ENCODE measurements around the gene PTPN3. TPM values are rescaled to one million over a fixed set of nuclear protein-coding genes. Genes with fewer than 3 reads are reported as not detected.

PTPN3 gene
- polyA plus RNA-seq, 3 donors: not detected

DNA sequence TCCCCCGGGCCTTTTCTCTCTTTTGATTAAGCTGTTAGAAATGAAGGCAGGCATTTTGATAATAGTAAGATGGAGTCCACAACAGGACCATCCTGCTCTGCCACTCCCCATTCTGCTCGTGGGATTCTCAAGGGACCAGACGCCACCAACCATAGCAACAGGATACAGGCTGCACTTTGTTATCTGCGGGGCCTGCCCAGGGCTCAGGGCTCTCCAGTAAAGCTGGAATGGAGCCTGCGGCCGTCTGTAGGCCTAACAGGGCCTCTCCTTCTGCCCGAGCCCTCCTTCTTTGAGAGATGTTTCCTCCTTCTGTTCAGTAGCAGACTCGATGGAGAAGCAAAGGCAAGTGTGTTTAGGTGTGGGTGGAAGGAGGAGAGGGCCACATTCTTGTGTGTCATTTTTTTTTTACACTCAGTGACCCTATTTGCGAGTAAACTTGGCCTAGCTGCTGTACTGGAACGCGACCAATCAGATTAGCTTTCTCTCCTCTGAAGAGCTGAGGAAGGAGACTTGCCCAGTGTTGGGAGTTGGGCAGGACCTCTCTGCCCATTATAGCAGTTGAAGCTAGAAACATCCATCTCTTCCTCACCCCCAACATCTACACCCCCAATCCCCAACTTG, 168.4 kb downstream of the PTPN3 start:
- Histone ChIP-seq H3K79me2 (ENCODE audit: insufficient read depth, low read length) (no peaks in the 10 kb centered on the region), H2AFZ (ENCODE audit: insufficient read depth, low read depth, low read length, poor library complexity, severe bottlenecking) (no peak overlapping the region), H3K4me2 (replicated peaks; ENCODE audit: extremely low read depth, low read length, poor library complexity, severe bottlenecking) (no peak overlapping the region), H4K20me1 (ENCODE audit: insufficient read depth, low read length) (no peaks in the 10 kb centered on the region), H3K27ac (ENCODE audit: low read depth in 1 of 2, low read length in 2 of 2) (no peak overlapping the region), H3K27me3 (ENCODE audit: control insufficient read depth in 2 of 2, insufficient read depth in 2 of 2, low read length in 2 of 2) (peaks cover 5 to 7% of the 10 kb centered on the region in 2 donors), H3K4me3 (replicated peaks in 1 of 3; ENCODE audit: low read depth in 2 of 3, low read length in 3 of 3) (no peak overlapping the region), H3K36me3 (replicated peaks in 1 of 2; ENCODE audit: control insufficient read depth in 1 of 2, insufficient read depth in 2 of 2, low read length in 2 of 2) (no peaks in the 10 kb centered on the region), H3K9me3 (replicated peaks in 1 of 2; ENCODE audit: control insufficient read depth in 1 of 2, insufficient read depth in 1 of 2, low read length in 2 of 2) (no peaks in the 10 kb centered on the region), H3K9ac (ENCODE audit: insufficient read depth, low read length, poor library complexity, severe bottlenecking) (no peak overlapping the region), H3K4me1 (ENCODE audit: control insufficient read depth in 1 of 2, insufficient read depth in 2 of 2, low read length in 2 of 2) (no peaks in the 10 kb centered on the region)
- Mint-ChIP-seq H3K27ac (no peak overlapping the region), H3K27me3 (ENCODE audit: low read depth in 3 of 3) (peaks cover 17 to 39% (median 32%) of the 10 kb centered on the region in 3 donors), H3K4me1 (no peaks in the 10 kb centered on the region), H3K36me3 (no peaks in the 10 kb centered on the region), H3K4me3 (no peak overlapping the region), H3K9me3 (peaks cover 0 to 4% (median 0%) of the 10 kb centered on the region in 7 donors)
- TF ChIP-seq, protein P1, sequence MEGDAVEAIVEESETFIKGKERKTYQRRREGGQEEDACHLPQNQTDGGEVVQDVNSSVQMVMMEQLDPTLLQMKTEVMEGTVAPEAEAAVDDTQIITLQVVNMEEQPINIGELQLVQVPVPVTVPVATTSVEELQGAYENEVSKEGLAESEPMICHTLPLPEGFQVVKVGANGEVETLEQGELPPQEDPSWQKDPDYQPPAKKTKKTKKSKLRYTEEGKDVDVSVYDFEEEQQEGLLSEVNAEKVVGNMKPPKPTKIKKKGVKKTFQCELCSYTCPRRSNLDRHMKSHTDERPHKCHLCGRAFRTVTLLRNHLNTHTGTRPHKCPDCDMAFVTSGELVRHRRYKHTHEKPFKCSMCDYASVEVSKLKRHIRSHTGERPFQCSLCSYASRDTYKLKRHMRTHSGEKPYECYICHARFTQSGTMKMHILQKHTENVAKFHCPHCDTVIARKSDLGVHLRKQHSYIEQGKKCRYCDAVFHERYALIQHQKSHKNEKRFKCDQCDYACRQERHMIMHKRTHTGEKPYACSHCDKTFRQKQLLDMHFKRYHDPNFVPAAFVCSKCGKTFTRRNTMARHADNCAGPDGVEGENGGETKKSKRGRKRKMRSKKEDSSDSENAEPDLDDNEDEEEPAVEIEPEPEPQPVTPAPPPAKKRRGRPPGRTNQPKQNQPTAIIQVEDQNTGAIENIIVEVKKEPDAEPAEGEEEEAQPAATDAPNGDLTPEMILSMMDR (IDR thresholded peaks at IDR 0.05): no peak
- intact Hi-C loops (cut with micrococcal nuclease): no loop called here
- DNase-seq: no peak
- WGBS (ENCODE audit: insufficient coverage): 89% methylated on average over 4 of the region's 11 CpGs

DNA sequence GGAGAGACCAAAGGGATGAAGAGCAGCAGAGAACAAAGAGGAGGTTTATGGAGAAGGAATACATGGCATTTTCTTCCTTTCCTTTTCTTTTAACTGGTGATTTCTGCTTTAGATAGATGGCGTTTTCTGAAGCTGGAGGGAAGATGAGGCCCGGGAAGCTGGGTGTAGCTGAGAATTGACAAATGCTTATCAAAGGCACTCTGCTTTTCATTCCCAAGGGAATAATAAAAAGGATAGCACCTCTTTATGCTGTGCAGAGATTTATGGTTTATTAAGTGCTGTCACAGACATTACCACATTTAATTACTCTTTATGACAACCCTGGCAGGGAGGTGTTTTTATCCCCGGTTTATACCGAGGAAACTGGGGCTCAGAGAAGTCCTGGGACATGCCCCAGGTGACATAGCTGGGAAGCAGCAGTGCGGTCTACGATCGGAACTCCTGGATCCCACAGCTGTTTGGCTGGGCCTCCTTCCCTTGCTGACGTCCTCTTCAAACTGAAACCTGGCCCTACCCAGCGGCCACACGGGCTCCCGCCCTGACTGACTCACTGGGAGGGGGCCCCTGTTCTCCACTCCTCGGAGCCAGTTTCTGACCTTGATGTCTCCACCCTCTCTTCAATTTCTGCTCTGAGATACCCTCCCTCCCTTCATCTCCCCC, 169.0 kb downstream of the PTPN3 start:
- DNase-seq: no peak

More for the DNA sequence above, 169.0 kb downstream of the PTPN3 start:
- no peaks in the 10 kb centered on the region for H3K36me3 ChIP-seq (replicated peaks in 1 of 2; ENCODE audit: control insufficient read depth in 1 of 2, insufficient read depth in 2 of 2, low read length in 2 of 2)
- TF ChIP-seq, protein P1 (IDR thresholded peaks at IDR 0.05): no peak
- Mint-ChIP-seq H3K27ac (no peak overlapping the region), H3K27me3 (ENCODE audit: low read depth in 3 of 3) (peaks cover 22 to 39% (median 32%) of the 10 kb centered on the region in 3 donors), H3K36me3 (no peaks in the 10 kb centered on the region), H3K9me3 (peaks cover 0 to 3% (median 0%) of the 10 kb centered on the region in 7 donors), H3K4me1 (no peaks in the 10 kb centered on the region), H3K4me3 (no peak overlapping the region)
- H3K4me3 ChIP-seq (replicated peaks in 1 of 3; ENCODE audit: low read depth in 2 of 3, low read length in 3 of 3): no peak overlapping the region
- no peak overlapping the region for H3K4me2 ChIP-seq (replicated peaks; ENCODE audit: extremely low read depth, low read length, poor library complexity, severe bottlenecking)
- no peak overlapping the region for H3K27ac ChIP-seq (ENCODE audit: low read depth in 1 of 2, low read length in 2 of 2)
- H4K20me1 ChIP-seq (ENCODE audit: insufficient read depth, low read length): no peaks in the 10 kb centered on the region
- no peaks in the 10 kb centered on the region for H3K4me1 ChIP-seq (ENCODE audit: control insufficient read depth in 1 of 2, insufficient read depth in 2 of 2, low read length in 2 of 2)
- H3K27me3 ChIP-seq (ENCODE audit: control insufficient read depth in 2 of 2, insufficient read depth in 2 of 2, low read length in 2 of 2): peaks cover 8 to 13% of the 10 kb centered on the region in 2 donors
- 73% methylated on average over 9 of the region's 12 CpGs for whole genome bisulfite sequencing (ENCODE audit: insufficient coverage)
- H2AFZ ChIP-seq (ENCODE audit: insufficient read depth, low read depth, low read length, poor library complexity, severe bottlenecking): no peak overlapping the region
- no peaks in the 10 kb centered on the region for H3K9me3 ChIP-seq (replicated peaks in 1 of 2; ENCODE audit: control insufficient read depth in 1 of 2, insufficient read depth in 1 of 2, low read length in 2 of 2)
- no peak overlapping the region for H3K9ac ChIP-seq (ENCODE audit: insufficient read depth, low read length, poor library complexity, severe bottlenecking)
- intact Hi-C loops (cut with micrococcal nuclease): no loop called here
- H3K79me2 ChIP-seq (ENCODE audit: insufficient read depth, low read length): no peaks in the 10 kb centered on the region

Small RNA genes within 50 kb of the gene (small RNA-seq; reads per million reads assigned to genes)
- not detected for gene MIR3927 (ENCODE audit: insufficient read length, low read depth)

Other genes with a start within 250 kb of the PTPN3 start
- not detected for gene EPB41L4B, start 177.2 kb downstream of the PTPN3 start, polyA plus RNA-seq

All from CD14-positive monocyte (primary cell).